OCI-LY1 (cell line): ENCODE results near the gene PRLR.

ENCODE experiments used
- H2AFZ ChIP-seq: fragments of 200-600 bp; sonication (generic), shearing (Covaris generic); 2 replicates; pipeline ENCODE4 v1.6.0; 2014; ENCODE audit warnings: antibody characterized with exemption, mild to moderate bottlenecking, low read length
- H3F3A ChIP-seq: fragments of 200-600 bp; sonication (generic), shearing (Covaris generic); 2 replicates; pipeline ENCODE4 v1.6.0; 2014; ENCODE audit warnings: mild to moderate bottlenecking, antibody characterized with exemption, low read length, moderate library complexity; ENCODE audit not compliant: insufficient read depth
- H3K27ac ChIP-seq: fragments of 200-600 bp; sonication (generic); 2 replicates; pipeline ENCODE4 v1.5.1; 2014; ENCODE audit warnings: low read length, mixed run types, mild to moderate bottlenecking, low read depth; ENCODE audit not compliant: poor library complexity, severe bottlenecking
- H3K27me3 ChIP-seq: fragments of 200-600 bp; sonication (generic); 2 replicates; pipeline ENCODE4 v1.6.0; 2014; ENCODE audit warnings: antibody characterized with exemption, mild to moderate bottlenecking, low read length, moderate library complexity; ENCODE audit not compliant: insufficient read depth
- H3K36me3 ChIP-seq: fragments of 200-600 bp; sonication (generic); 2 replicates; pipeline ENCODE4 v1.6.1; 2014; ENCODE audit warnings: mild to moderate bottlenecking, antibody characterized with exemption, low read length, moderate library complexity, mixed read lengths; ENCODE audit not compliant: insufficient read depth
- H3K4me1 ChIP-seq: fragments of 200-600 bp; sonication (generic); 2 replicates; pipeline ENCODE4 v1.5.1; 2014; ENCODE audit warnings: mild to moderate bottlenecking, low read length, moderate library complexity; ENCODE audit not compliant: insufficient read depth, severe bottlenecking
- H3K4me2 ChIP-seq: fragments of 200-600 bp; sonication (generic), shearing (Covaris generic); 2 replicates; pipeline ENCODE4 v1.6.1; 2014; ENCODE audit warnings: low read length
- H3K4me3 ChIP-seq: fragments of 200-600 bp; sonication (generic); 2 replicates; pipeline ENCODE4 v1.5.1; 2014; ENCODE audit warnings: low read length, low read depth, mild to moderate bottlenecking, mixed read lengths; ENCODE audit not compliant: poor library complexity, severe bottlenecking
- H3K79me2 ChIP-seq: fragments of 200-600 bp; shearing (Covaris generic); 2 replicates; pipeline ENCODE4 v1.6.1; 2016; ENCODE audit warnings: mixed run types, low read length, mixed read lengths; ENCODE audit not compliant: insufficient read depth
- H3K9ac ChIP-seq: fragments of 200-600 bp; sonication (generic), shearing (Covaris generic); 2 replicates; pipeline ENCODE4 v1.6.1; 2014; ENCODE audit warnings: mild to moderate bottlenecking, low read length, mixed read lengths
- H3K9me2 ChIP-seq: fragments of 200-600 bp; sonication (generic), shearing (Covaris generic); 2 replicates; pipeline ENCODE4 v1.6.1; 2014; ENCODE audit warnings: low read depth, mild to moderate bottlenecking, low read length, mixed read lengths
- H3K9me3 ChIP-seq: fragments of 200-600 bp; shearing (Covaris generic); 2 replicates; pipeline ENCODE4 v1.6.1; 2014; ENCODE audit warnings: low read length, mixed read lengths
- H4K20me1 ChIP-seq: fragments of 200-600 bp; sonication (generic), shearing (Covaris generic); 2 replicates; pipeline ENCODE4 v1.6.0; 2016; ENCODE audit warnings: mild to moderate bottlenecking, low read length; ENCODE audit not compliant: insufficient read depth
- CTCF ChIP-seq: fragments of 200-600 bp; sonication (generic), shearing (Covaris generic); IDR thresholded peaks from 2 replicates; pipeline ENCODE4 v1.5.1; 2017; ENCODE audit warnings: mild to moderate bottlenecking, antibody characterized with exemption, low read length, moderate library complexity, mixed read lengths
- EZH2 ChIP-seq: fragments of 200-600 bp; sonication (generic), shearing (Covaris generic); IDR thresholded peaks from 2 replicates; pipeline ENCODE4 v1.8.0; 2017; ENCODE audit warnings: borderline replicate concordance, mixed run types, mild to moderate bottlenecking, antibody characterized with exemption, low read length, moderate library complexity, mixed read lengths

The PRLR gene

DNA sequence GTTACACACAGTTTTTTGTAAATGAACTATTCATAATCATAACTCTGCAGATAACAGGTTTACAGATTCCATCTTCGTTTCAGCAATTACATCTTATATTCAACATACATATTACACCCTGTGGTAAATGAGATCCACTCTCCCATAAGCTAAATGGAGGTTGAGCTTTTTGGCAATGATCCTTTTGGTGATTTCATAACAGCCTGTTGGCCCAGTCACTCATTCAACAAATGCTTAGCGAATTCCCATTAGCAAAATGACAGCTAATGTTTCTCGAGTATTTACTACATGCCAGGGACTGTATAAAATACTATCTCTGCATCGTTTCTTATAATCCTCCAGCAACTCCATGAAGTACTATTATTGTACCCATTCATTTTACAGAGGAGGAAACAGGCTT is 157.1 kb downstream of the PRLR start:
- no peaks in the 10 kb centered on the region for H3K9me3 ChIP-seq
- H3K4me2 ChIP-seq = no peak overlapping the region
- H3K4me1 ChIP-seq = no peaks in the 10 kb centered on the region
- H3F3A ChIP-seq = no peaks in the 10 kb centered on the region
- H3K9me2 ChIP-seq = no peaks in the 10 kb centered on the region
- TF ChIP-seq EZH2 = no peak
- no peak for TF ChIP-seq CTCF
- no peak overlapping the region for H2AFZ ChIP-seq
- H3K79me2 ChIP-seq = no peaks in the 10 kb centered on the region
- H3K36me3 ChIP-seq = no peaks in the 10 kb centered on the region
- no peaks in the 10 kb centered on the region for H3K27me3 ChIP-seq
- no peak overlapping the region for H3K9ac ChIP-seq
- no peaks in the 10 kb centered on the region for H4K20me1 ChIP-seq
- H3K27ac ChIP-seq = no peak overlapping the region
- no peak overlapping the region for H3K4me3 ChIP-seq

- TF ChIP-seq EZH2 (no peak), CTCF (no peak)
- no peaks in the 10 kb centered on the region for H3K9me3 ChIP-seq
- no peak overlapping the region for H3K4me2 ChIP-seq
- H3K9me2 ChIP-seq = no peaks in the 10 kb centered on the region
- no peaks in the 10 kb centered on the region for H3F3A ChIP-seq
- no peak overlapping the region for H2AFZ ChIP-seq
- no peaks in the 10 kb centered on the region for H3K27me3 ChIP-seq
- H4K20me1 ChIP-seq = no peaks in the 10 kb centered on the region
- no peaks in the 10 kb centered on the region for H3K79me2 ChIP-seq
- no peak overlapping the region for H3K4me3 ChIP-seq
- no peaks in the 10 kb centered on the region for H3K4me1 ChIP-seq
- H3K9ac ChIP-seq = no peak overlapping the region
- no peaks in the 10 kb centered on the region for H3K36me3 ChIP-seq
- no peak overlapping the region for H3K27ac ChIP-seq
Observed at GRCh38 chr5:35069188-35069587, 161.1 kb downstream of the PRLR start.

DNA sequence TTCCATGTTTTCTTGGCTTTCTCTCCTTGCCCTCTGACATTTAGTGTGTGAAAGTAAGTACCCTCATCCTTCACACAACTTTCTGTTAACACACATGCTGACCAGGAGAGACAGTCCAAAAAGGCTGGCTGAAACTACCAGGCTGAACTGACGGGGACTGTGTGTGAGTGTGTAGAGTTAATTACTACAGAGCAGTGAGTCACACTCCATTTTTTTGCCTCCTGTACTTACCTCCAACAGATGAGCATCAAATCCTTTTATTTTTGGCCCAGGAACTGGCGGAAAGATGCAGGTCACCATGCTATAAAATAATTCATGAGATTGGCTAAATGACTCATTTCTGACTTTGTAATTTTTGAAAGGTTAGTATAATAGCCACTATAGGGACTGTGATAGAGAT is 162.3 kb downstream of the PRLR start:
- H3K9me2 ChIP-seq = no peaks in the 10 kb centered on the region
- H3K4me1 ChIP-seq = no peaks in the 10 kb centered on the region
- no peaks in the 10 kb centered on the region for H4K20me1 ChIP-seq
- H3K4me2 ChIP-seq = no peak overlapping the region
- no peaks in the 10 kb centered on the region for H3K9me3 ChIP-seq
- H3K27ac ChIP-seq = no peak overlapping the region
- no peak overlapping the region for H3K4me3 ChIP-seq
- no peak overlapping the region for H3K9ac ChIP-seq
- no peak overlapping the region for H2AFZ ChIP-seq
- H3K79me2 ChIP-seq = no peaks in the 10 kb centered on the region
- no peaks in the 10 kb centered on the region for H3F3A ChIP-seq
- no peaks in the 10 kb centered on the region for H3K36me3 ChIP-seq
- no peak for TF ChIP-seq EZH2
- no peak for TF ChIP-seq CTCF
- no peaks in the 10 kb centered on the region for H3K27me3 ChIP-seq
